HL-60/S4 treated with retinoic acid at 250 ng/mL for 4 days and 3 days (cell line): ENCODE data around the gene CTAGE9.
"Not testable (repeated sequence)": the region's sequence is repeated elsewhere in the genome, so short reads cannot be mapped to it uniquely, and the experiment has no call there.

ENCODE experiments used
- in situ Hi-C: fragments of 300-500 bp; cut with MboI; formaldehyde crosslinking; loops from 2 replicates; pipeline ENCODE4 v1.7.0; 2022; ENCODE audit warnings: low sequenced_read_pairs

Gene CTAGE9

DNA sequence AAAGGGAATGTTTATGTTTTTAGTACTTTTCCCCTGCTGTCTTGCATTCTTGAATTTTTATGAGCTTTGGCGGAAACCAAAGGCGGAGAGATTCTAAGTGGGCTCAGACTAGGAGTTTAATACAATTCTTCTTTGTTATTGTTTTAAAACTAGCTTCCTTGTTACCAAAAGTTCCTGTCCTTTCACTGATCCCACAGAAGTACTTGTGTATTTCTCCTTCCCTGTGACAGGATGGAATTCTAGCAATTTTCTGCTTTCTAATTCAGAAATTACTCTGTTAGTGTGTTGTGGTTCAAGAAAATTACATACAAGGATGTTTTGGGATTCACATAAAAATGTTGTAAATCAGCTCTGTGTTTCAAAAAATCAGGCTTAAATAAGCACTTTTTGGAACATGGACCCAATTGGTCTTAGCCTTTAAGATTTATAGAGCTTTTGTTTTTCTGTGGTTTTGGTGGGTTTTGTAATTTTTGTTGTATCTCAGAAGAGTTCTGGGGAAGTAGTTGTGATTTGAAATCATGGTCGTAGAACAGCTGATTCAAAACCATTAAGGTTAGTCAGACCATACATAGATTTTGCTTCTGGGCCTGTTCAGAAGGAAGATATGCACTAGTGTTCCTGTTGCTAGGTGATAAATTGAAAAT is 17.6 kb upstream of the CTAGE9 start:
- in situ Hi-C loops, result no loop called here

DNA sequence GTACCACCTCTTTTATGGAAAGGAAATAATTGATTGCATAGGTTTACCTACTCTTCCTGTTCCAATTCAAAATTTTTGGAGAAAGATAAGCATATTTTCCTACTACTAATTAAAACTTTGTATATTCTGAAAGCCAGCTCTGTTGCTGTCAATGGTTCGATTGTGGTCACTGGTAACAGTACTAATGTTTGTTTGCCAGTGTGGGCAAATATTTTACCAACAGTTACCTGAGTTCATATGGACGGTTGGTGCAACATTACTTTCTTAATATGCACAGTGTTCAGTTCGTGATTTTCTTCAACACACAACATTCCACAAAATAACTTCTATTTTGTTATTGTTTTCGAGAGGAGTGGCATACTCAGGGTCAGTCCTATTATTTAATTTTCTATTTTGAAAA is 17.1 kb upstream of the CTAGE9 start:
- in situ Hi-C loops, result no loop called here

DNA sequence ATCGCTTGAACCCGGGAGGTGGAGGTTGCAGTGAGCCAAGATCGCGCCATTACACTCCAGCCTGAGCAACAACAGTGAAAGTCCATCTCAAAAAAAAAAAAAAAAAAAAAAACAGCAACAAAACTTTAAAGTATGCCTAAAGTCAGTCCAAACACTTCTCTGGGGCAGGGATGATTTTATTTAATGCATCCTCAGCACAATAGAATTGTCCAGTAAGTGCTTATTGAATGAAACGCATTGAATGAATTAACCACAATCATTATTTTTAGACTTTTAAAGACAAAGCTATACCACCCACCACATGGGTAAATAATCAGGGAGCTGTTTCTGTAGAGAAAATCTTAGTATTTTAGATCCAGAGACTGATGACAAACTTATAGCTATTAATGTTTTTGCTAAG is 16.6 kb upstream of the CTAGE9 start:
- in situ Hi-C loops, result no loop called here

DNA sequence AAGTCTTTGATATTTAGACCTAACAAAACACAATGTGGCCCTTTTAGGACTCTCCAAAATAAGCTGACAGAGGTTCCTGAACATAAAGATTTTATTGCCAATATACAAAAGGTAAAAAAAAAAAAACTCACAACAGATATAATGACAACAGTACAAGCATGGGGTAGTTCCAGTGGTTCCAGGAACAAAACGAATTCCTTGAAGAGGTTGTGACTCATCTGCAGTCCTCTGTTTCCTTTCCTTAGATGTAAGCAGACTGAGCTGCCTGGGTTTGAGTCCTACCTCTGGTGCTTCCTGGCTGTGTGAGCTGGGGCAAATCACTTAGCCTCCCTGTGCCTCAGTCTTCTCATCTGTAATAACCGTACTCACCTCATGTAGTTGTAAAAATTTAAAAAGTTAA is 13.3 kb upstream of the CTAGE9 start:
- in situ Hi-C loops, result no loop called here

DNA sequence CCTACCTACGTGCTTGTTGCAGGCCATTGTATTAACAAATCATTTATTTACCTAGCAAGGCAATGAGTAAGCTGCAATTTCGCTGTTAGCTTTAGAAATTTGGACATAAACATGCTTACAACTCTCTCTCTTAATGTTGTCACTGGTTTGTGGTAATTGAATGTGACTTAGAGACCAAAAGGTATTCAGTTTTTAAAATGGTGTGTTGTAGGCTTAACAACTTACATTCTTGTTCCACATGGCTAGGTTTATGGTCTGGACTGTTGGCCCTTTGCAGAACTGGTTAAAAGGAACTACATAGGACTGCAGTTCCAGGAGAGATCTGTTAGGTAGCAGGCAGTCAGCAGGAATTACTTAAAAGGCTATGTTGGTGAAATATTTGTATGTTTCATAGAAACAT is 10.3 kb upstream of the CTAGE9 start:
- in situ Hi-C loops, result no loop called here

DNA sequence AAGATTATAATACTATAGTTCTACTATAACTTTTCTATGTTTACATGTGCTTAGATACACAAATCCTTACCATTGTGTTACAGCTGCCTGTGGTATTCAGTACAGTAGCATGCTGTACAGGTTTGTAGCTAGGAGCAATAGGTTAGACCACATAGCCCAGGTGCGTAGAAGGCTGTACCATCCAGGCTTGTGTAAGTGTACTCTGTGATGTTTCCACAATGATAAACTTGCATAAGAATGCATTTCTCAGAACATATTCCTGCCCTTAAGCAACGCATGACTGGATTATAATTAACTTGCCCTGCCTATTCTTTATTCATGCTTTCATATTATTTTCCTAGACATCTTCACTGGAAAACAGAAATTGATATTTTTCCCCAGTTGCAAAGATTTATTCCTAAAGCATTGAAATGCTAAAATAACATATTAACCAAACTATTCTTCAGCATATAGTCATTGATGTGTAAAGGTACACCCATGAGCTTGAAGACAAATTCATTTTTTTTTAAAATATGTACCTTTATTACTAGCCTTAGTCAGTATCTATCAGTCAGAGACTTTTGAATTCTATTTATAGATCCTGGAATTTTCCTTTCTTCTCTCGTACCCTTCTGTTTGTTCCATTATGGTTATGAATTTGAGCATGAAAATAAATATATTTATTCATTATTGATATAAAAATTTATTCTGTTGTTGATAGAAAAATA is 7.2 kb upstream of the CTAGE9 start:
- in situ Hi-C loops, result no loop called here

DNA sequence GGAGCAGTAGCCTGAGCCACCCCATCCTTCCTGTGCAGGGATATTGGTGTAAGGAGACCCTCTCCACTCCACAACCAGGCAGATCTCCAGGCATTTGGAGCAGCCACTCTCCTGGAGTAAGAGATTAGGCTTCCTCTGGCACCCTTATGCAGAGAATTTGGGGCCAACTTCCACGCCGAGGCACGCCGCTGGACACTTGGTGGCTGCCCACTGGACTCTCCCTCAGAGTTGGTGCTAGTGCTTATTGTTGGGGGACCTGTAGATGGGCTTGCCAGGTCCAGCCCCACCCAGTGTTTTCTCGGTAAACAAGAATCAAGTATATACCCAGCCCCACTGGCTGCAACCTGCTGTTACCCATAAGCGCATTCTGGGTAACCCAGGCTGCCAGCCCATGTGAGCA is 4.8 kb upstream of the CTAGE9 start:
- in situ Hi-C loops, result not testable (repeated sequence)

DNA sequence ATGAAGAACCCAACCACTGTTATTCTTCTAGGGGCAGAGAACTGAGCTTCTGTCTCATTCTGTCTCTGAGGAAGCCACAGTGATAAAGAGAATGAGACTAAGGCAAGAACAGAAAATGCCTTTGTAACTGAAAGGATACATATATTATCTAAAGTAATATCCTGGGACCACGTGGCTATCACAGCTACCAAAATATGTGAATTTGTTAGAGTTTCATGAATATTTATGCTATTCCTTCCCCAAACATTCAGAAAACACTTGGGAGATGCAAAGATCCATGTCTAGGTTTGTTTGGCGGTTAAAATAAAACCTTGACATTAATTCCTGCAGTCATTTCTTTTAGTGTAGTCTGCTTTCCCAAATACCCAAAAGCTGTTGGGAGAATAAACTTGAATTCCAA is 6.9 kb downstream of the CTAGE9 start:
- in situ Hi-C loops, result not testable (repeated sequence)

DNA sequence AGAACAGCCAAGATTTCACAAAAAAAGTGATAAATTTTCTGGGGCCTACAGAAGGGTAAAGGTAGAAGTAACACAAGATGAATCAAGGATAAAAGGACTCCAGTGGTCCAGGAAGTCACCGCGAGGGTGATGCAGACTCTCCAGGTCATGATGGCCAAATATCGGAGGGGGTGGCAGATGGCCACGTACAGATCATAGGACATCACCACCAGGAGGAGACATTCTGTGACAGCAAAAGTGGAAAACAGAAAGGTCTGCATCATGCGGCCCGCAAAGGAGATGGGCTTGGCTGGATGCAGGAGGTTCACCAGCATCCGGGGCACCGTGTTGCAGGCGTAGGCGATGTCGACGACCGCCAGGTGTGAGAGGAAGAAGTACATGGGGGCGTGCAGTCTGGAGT is 10.0 kb downstream of the CTAGE9 start:
- in situ Hi-C loops, result not testable (repeated sequence)

DNA sequence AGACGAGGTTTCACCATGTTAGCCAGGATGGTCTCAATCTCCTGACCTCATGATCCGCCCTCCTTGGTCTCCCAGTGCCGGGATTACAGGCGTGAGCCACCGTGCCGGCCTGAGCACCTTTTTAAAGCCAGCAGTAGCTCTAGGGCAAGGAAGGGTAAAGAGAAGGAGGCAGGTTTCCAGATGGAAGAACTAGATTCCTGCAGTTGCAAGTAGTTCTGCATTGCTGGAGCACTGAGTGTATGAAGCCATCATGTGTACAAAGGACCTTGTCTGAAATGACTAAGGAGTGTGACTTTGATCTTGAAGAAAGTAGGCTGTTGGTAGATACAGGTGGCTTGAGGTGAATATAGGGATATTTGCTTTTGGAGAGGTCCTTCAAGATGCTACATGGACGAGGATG is 13.9 kb downstream of the CTAGE9 start:
- in situ Hi-C loops, result no loop called here

DNA sequence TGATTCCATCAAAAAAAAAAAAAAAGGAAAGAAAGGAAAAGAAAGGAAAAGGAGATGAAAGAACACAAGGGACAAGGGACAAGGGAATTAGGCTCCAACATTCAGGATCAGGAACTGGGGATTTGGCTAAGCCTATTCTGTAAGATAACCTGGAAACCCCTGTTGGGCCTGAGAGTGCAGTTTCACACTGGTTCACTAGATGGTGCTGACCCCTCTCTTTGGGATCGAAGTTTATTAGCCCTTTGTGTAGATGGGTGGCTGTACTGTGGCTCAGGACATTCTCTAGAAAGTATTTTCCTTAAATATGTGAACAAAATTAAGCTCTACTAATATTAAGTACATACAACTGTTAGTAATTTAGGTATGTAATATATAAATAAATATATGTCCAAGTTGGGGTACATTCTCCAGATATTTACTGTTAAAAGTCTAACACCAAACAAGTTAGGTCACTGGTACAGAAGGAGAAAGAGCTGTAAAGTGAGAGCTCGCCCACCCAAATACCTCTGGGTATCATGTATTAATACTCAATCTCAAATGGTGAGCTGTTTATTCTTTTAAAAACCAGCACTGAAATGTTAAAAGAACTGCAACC is 15.9 kb downstream of the CTAGE9 start:
- in situ Hi-C loops, result no loop called here

DNA sequence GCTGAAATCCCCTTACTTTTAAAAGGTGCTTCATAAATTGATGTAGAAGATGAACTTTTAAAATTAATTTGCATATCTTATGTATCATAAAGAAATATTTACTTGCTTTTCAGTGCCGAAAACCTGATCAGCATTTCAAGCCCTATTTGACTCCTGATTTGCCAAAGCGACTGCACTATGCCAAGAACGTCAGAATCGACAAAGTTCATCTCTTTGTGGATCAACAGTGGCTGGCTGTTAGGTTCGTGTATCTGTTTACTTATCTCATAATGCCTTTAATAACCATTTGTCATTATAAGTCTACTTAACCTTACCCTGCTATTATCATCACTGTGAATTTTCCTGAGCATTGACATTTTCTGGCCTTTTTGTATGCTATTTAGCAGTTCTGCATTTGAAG is 17.4 kb downstream of the CTAGE9 start:
- in situ Hi-C loops, result no loop called here

DNA sequence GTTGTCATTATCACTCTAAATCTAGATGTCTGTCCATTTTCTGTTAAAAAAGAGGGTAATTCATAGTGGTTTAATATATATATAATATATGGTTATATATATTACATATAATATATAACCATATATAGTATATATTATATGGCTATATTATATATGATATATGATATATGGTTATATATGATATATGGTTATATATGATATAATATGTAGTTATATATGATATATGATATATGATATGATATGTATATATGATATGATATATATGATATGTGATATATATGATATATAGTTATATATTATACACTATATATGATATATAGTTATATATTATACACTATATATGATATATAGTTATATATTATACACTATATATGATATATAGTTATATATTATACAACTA is 18.2 kb downstream of the CTAGE9 start:
- in situ Hi-C loops, result no loop called here

DNA sequence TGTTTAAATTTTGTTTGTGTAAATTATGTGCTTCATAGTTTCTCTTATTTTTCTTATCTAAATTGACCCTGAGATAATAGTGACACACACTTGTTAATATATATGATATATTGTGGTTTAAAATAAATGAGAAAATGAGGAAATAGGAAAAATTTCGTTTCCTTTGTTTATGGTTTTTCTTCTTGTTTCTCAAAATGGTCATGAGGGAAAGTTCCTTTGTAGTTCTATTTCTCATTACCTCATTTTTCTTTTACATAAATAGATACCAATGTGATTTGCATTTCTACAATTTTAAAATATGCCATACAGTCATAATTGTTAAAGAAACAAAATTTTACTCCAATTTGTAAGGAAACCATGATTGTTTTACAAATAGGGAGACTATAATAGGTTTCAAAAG is 18.8 kb downstream of the CTAGE9 start:
- in situ Hi-C loops, result no loop called here

DNA sequence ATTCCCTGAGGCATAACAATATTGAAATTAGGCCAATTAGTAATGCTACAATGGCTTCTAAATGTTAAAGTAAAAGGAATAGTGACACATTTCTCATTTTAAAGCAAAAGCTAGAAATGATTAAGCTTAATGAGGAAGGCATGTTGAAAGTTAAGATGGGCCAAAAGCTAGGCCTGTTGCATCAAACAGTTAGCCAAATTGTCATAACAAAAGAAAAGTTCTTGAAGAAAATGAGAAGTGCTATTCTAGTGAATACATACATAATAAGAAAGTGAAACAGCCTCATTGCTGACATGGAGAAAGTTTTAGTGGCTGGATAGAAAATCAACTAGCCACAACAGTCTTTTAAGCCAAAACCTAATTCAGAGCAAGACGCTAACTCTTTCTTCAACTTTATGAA is 22.5 kb downstream of the CTAGE9 start:
- in situ Hi-C loops, result no loop called here

DNA sequence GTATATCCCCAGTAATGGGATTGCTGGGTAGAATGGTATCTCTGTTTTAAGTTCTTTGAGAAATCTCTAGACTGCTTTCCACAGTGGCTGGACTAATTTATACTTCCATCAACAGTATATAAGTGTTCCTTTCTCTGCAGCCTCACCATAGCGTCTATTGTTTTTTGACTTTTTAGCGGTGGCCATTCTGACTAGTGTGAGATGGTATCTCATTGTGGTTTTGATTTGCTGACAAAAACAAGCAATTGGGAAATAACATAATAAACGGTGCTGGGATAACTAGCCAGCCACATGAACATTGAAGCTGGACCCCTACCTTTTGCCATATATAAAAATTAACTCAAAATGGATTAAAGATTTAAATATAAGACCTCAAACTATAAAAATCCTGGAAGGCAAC is 23.8 kb downstream of the CTAGE9 start:
- in situ Hi-C loops, result no loop called here

DNA sequence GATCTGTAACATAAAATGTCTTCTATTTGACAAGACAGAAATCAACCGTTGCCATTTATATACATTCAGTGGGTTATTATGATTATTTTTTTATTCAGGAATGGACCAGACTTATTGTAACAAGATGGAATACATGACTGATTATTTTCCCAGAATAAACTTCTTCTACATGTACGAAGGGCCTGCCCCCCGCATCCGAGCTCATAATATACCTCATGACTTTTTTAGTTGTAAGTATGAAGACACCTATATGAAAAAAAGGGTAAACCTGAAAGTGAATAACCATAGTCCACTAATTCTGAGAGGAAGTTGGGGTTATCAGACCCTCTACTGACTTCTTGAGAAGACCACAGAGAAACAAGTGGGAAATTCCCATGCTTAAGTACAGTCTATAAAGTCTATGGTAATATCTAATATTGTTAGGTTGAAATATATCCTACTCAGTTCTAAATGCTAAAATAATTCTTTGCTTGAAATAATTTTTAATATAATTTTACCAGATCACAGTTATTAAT is 25.5 kb downstream of the CTAGE9 start:
- in situ Hi-C loops, result no loop called here

DNA sequence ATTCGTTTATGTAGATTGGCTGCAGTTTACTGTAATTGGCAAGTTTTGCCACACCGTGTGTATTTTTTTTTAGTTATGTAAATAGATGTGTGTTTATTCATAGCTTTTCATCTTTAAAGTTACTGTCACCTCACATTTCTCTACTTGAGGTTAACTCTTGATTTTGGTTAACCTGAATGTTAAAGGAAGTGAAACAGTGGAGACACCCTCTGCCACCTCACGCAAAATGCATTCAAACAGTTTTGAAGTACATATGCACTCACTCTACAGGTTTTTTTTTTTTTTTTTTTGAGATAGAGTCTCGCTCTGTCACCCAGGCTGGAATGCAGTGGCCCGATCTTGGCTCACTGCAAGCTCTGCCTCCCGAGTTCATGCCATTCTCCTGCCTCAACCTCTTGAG is 27.3 kb downstream of the CTAGE9 start:
- in situ Hi-C loops, result no loop called here

DNA sequence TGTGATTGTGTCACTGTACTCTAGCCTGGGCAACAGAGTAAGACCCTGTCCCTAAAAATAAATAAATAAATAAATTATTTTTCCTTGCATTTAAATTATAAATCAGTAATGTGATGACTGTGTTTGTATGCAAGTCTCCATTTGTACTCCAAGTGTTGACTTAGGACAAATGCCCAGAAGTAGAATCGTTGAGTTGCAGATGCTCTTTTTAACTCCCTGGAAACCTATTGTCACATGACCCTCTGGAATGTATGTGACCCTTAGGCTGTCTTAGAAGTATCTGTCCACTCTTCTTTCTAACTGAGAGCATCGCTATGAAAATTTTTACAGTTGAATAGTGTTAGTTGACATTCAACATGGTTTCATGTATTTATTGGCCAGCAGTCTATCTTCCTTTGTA is 28.4 kb downstream of the CTAGE9 start:
- in situ Hi-C loops, result no loop called here

DNA sequence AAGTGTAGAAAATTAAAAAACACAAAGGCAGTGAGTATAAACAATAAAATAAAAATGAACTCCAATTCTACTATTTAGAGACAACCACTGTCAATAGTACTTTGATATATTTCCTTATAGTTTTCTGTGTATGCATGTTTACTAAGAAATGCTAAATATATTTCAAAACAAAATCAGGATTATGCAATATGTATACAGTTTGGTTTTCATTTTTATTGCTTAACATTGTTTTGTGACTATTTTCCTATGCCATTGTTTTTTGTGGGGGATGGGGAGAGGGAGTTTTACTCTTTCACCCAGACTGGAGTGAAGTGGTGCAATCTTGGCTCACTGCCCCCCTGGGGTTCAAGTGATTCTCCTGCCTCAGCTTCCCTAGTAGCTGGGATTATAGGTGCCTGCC is 29.2 kb downstream of the CTAGE9 start:
- in situ Hi-C loops, result no loop called here

DNA sequence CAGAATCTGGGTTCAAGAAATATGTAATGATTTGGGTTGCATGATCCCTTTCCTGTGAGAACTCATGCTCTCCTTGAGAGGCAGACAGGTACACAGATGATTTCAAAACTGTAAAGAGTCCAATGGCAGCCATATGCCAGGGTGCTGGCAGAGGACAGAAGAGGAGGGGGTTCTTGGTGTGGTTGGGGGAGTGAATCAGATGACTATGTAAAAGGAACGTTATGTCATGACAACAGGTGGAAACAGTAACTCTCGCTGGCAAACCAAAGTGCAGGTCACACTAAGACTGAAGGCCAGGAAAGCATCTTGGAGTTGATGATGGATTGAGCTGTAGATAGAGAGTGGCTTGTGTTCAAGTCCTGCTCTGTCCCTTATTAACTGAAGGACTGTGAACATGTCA is 29.9 kb downstream of the CTAGE9 start:
- in situ Hi-C loops, result no loop called here

DNA sequence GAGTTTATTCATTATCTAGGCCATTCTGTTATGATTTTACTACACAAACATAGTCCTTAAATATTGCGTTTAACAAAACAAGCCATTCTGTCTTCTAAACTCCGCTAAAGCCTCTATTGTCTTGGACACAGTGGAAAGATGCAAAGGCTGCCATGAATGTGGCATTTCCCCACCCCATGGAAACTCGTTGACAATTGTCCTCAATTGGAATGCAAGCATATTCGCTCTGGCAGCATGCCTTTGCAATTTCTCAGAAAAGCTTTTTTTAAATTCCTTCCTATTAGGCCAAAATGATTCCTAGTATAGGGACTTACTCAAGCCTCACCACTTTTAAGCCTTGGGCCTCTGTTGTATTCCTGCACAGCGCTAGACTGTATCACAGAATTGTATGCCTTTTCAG is 32.4 kb downstream of the CTAGE9 start:
- in situ Hi-C loops, result no loop called here
